Ishikawa (cell line): ENCODE data around the gene STPG3.

Experiments used
- CEBPB ChIP-seq: IDR thresholded peaks from 2 replicates; pipeline ENCODE4 v1.6.1; 2012
- CREB1 ChIP-seq: IDR thresholded peaks from 2 replicates; pipeline ENCODE4 v1.6.1; 2012; ENCODE audit warnings: low read depth
- EGR1 ChIP-seq: IDR thresholded peaks from 2 replicates; pipeline ENCODE4 v1.6.1; 2012
- EP300 ChIP-seq: IDR thresholded peaks from 2 replicates; pipeline ENCODE4 v1.6.1; 2012; ENCODE audit warnings: borderline replicate concordance
- FOXM1 ChIP-seq: IDR thresholded peaks from 2 replicates; pipeline ENCODE4 v1.6.1; 2012; ENCODE audit warnings: low read depth, borderline replicate concordance
- MAX ChIP-seq: IDR thresholded peaks from 2 replicates; pipeline ENCODE4 v1.6.1; 2012
- RAD21 ChIP-seq: IDR thresholded peaks from 2 replicates; pipeline ENCODE4 v1.6.1; 2012; ENCODE audit warnings: low read depth
- REST ChIP-seq: IDR thresholded peaks from 2 replicates; pipeline ENCODE4 v1.6.1; 2012; ENCODE audit warnings: low read depth, mild to moderate bottlenecking
- TAF1 ChIP-seq: IDR thresholded peaks from 2 replicates; pipeline ENCODE4 v1.6.1; 2012; ENCODE audit warnings: low read depth, mild to moderate bottlenecking
- USF1 ChIP-seq: IDR thresholded peaks from 2 replicates; pipeline ENCODE4 v1.6.1; 2012
- YY1 ChIP-seq: IDR thresholded peaks from 2 replicates; pipeline ENCODE4 v1.6.1; 2012; ENCODE audit warnings: low read depth

- TF ChIP-seq EGR1 (no peak), FOXM1 (no peak), EP300 (no peak), TAF1 (no peak), YY1 (no peak), RAD21 (no peak), REST (no peak), USF1 (no peak), MAX (no peak), CEBPB (no peak), CREB1 (no peak)
Observed at GRCh38 chr9:137293094-137293481, 42.0 kb downstream of the STPG3 start.
